ENCODE results near the gene EPHA10.

- TF ChIP-seq, protein P1, sequence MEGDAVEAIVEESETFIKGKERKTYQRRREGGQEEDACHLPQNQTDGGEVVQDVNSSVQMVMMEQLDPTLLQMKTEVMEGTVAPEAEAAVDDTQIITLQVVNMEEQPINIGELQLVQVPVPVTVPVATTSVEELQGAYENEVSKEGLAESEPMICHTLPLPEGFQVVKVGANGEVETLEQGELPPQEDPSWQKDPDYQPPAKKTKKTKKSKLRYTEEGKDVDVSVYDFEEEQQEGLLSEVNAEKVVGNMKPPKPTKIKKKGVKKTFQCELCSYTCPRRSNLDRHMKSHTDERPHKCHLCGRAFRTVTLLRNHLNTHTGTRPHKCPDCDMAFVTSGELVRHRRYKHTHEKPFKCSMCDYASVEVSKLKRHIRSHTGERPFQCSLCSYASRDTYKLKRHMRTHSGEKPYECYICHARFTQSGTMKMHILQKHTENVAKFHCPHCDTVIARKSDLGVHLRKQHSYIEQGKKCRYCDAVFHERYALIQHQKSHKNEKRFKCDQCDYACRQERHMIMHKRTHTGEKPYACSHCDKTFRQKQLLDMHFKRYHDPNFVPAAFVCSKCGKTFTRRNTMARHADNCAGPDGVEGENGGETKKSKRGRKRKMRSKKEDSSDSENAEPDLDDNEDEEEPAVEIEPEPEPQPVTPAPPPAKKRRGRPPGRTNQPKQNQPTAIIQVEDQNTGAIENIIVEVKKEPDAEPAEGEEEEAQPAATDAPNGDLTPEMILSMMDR (IDR thresholded peaks at IDR 0.05): no peak
- TF ChIP-seq POLR2A (IDR thresholded peaks at IDR 0.05): no peak
Observed at GRCh38 chr1:37731312-37732019, 33.5 kb downstream of the EPHA10 start.

Measured in prostate gland (tissue), 2 donors.